GM19239 (cell line): Measurements from ENCODE around the gene BZW1.
A peak's percentile ranks its signal among the peaks of the same experiment; 100 is the strongest.

ENCODE experiments used
- DNase-seq: peaks from one replicate; pipeline ENCODE4 v3.0.0; 2011; ENCODE audit warnings: low spot score; ENCODE audit not compliant: insufficient read length
- FAIRE-seq: peaks from 2 replicates; lab custom pipeline; 2011; peaks lifted over from hg19 to GRCh38; lab: Jason Lieb, UNC

The BZW1 gene

GRCh38 chr2:200811333-200812121 is at the start of gene BZW1:
TSS of gene BZW1 (plus strand) at chr2:200811910. CDS start at chr2:200813218, 1,308 bp downstream.
- DNase-seq (peak; percentile 87), FAIRE-seq (peak; percentile 97)

- DNase-seq (no peak), FAIRE-seq (no peak)
Observed at GRCh38 chr2:200762127-200762526, 49.6 kb upstream of the BZW1 start.

- FAIRE-seq, result no peak
- no peak for DNase-seq
Observed at GRCh38 chr2:200763422-200763821, 48.3 kb upstream of the BZW1 start.

GRCh38 chr2:200765139-200765951 is 46.4 kb upstream of the BZW1 start:
- DNase-seq (no peak), FAIRE-seq (no peak)

- no peak for FAIRE-seq
- DNase-seq, result no peak
Observed at GRCh38 chr2:200765995-200766660, 45.6 kb upstream of the BZW1 start.

- no peak for FAIRE-seq
- no peak for DNase-seq
Observed at GRCh38 chr2:200767111-200767885, 44.4 kb upstream of the BZW1 start.

- no peak for FAIRE-seq
- no peak for DNase-seq
Observed at GRCh38 chr2:200770847-200771246, 40.9 kb upstream of the BZW1 start.

GRCh38 chr2:200772620-200773019 is 39.1 kb upstream of the BZW1 start:
- FAIRE-seq (no peak), DNase-seq (no peak)

GRCh38 chr2:200773083-200773482 is 38.6 kb upstream of the BZW1 start:
- DNase-seq (no peak), FAIRE-seq (no peak)

- DNase-seq (no peak), FAIRE-seq (no peak)
Observed at GRCh38 chr2:200774920-200775319, 36.8 kb upstream of the BZW1 start.

GRCh38 chr2:200777275-200777674 is 34.4 kb upstream of the BZW1 start:
- FAIRE-seq, result no peak
- DNase-seq, result no peak

GRCh38 chr2:200778038-200778437 is 33.7 kb upstream of the BZW1 start:
- no peak for DNase-seq
- no peak for FAIRE-seq

- DNase-seq (no peak), FAIRE-seq (no peak)
Observed at GRCh38 chr2:200779214-200779613, 32.5 kb upstream of the BZW1 start.

GRCh38 chr2:200781616-200782015 is 30.1 kb upstream of the BZW1 start:
- DNase-seq (no peak), FAIRE-seq (no peak)

GRCh38 chr2:200782251-200782650 is 29.5 kb upstream of the BZW1 start:
- DNase-seq, result no peak
- FAIRE-seq, result no peak

- no peak for FAIRE-seq
- no peak for DNase-seq
Observed at GRCh38 chr2:200784215-200784614, 27.5 kb upstream of the BZW1 start.

GRCh38 chr2:200786423-200786822 is 25.3 kb upstream of the BZW1 start:
- DNase-seq, result no peak
- FAIRE-seq, result no peak

- no peak for DNase-seq
- FAIRE-seq, result no peak
Observed at GRCh38 chr2:200786826-200787225, 24.9 kb upstream of the BZW1 start.

- no peak for DNase-seq
- FAIRE-seq, result no peak
Observed at GRCh38 chr2:200787351-200788120, 24.2 kb upstream of the BZW1 start.
